Stimulated activated CD8-positive, alpha-beta memory T cell treated with anti-CD3 and anti-CD28 coated beads, Interleukin-4, amount 100 ng/mL, for 24 hours (primary cell): ENCODE data around the gene UBXN1.
A peak's percentile ranks its signal among the peaks of the same experiment; 100 is the strongest.
"Not testable (repeated sequence)": the region's sequence is repeated elsewhere in the genome, so short reads cannot be mapped to it uniquely, and the experiment has no call there.

Experiments
- DNase-seq: peaks from one replicate; pipeline ENCODE4 v3.0.0-alpha.2; 2020; ENCODE audit warnings: low read depth

The UBXN1 gene

GRCh38 chr11:62671608-62672389 is 7.1 kb downstream of the UBXN1 start, which contains the start of the genes LBHD1 and UQCC3:
LBHD1 (minus strand) TSS chr11:62672267; CDS start chr11:62670031, 2,236 bp downstream.
UQCC3 (plus strand) TSS chr11:62671673; CDS start chr11:62671746, 73 bp downstream.
- peak; percentile 65 for DNase-seq

- no peak for DNase-seq
Observed at GRCh38 chr11:62671236-62671607, 7.7 kb downstream of the UBXN1 start.

DNA sequence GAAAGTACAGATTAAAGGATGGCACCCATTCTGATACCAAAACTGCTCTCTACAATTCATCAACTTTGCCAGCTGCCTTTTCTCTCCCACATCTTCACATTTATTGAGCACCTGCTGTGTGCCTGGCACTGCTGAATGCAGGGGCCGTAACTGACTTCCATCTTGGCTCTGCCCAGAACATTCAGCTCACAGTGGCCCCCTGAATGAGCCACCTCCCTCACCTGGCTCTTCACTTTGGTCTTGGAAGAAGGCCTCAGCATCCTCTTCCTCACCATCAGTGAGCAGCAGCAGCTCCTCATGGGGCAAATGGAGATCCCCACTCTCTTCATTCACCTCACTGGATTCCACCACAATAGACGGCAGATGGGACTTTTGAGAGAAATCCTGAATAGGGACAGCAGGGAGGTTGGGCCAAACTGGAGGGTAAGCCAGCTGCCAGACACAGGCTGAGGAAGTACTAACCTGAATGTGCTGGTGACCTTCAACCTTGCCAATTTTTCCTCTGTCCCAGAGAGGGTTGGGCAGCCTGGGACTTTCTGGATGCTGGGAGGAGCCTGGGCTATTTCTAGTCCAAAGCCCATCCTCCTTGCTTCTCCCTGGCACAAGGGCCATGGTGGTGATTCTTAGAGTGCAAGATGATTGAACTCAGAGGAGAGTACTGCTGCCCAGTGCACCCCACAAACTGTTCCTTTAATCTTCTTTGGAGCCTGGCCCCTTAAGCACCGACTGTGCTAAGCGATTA is 9.3 kb downstream of the UBXN1 start:
- no peak for DNase-seq

DNA sequence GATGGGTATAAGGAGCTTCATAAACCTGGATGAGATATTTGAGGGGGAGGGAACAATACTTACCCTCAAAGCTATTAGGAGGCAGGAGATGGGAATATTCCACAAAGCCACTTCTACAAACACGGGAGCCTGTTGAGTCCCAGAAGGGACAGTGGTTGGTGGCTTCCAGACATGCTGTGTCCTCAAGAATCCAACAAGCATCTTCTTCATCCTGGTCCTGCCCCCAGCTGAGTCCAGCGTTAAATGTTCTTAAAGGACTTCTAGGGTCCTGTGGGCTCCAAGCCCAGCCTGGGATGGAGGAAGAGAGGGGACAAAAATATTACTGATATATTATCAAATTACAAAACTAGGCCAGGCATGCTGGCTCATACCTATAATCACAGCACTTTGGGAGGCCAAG is 11.4 kb downstream of the UBXN1 start:
- no peak for DNase-seq

- no peak for DNase-seq
Observed at GRCh38 chr11:62666259-62666926, 12.5 kb downstream of the UBXN1 start.

GRCh38 chr11:62665599-62666258 is 13.1 kb downstream of the UBXN1 start:
- peak; percentile 58 for DNase-seq

- peak; percentile 92 for DNase-seq
Observed at GRCh38 chr11:62665075-62665598, 13.7 kb downstream of the UBXN1 start, which contains the start of the genes C11orf98 and CSKMT. C11orf98 (minus strand) TSS chr11:62665210; CDS start chr11:62665169, 41 bp downstream. CSKMT (plus strand) TSS chr11:62665312; CDS start chr11:62665880, 568 bp downstream.

- DNase-seq, result no peak
Observed at GRCh38 chr11:62664405-62665074, 14.3 kb downstream of the UBXN1 start.

DNA sequence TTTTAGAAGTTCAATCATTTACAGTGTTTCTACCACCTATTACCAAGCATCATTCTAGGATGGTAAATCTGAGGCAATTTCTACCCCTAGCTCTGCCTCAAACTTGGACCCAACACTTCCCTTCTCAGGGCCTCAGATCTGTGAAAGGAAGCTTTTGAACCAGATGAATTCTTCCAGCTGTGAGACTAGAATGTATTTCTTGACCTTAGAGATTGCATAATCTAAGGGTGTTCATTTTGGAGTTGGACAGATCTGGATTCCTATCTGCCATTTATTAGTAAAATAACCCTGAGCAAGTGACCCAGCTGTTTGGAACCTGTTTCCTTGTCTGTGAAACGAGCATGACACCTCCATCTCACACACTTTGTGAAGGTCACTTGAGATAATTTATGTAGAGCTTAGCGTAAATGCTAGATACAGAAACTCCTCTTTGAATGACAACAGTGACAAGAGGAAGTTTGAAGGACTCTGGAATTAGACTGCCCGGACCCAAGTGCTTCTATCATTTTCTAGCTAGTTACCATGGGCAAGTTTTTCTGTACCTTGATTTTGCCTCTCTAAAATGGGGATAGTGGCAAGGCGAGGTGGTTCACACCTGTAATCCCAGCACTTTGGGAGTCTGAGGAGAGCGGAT is 22.0 kb downstream of the UBXN1 start:
- DNase-seq, result no peak

GRCh38 chr11:62654297-62654696 is 24.6 kb downstream of the UBXN1 start:
- DNase-seq, result no peak

DNA sequence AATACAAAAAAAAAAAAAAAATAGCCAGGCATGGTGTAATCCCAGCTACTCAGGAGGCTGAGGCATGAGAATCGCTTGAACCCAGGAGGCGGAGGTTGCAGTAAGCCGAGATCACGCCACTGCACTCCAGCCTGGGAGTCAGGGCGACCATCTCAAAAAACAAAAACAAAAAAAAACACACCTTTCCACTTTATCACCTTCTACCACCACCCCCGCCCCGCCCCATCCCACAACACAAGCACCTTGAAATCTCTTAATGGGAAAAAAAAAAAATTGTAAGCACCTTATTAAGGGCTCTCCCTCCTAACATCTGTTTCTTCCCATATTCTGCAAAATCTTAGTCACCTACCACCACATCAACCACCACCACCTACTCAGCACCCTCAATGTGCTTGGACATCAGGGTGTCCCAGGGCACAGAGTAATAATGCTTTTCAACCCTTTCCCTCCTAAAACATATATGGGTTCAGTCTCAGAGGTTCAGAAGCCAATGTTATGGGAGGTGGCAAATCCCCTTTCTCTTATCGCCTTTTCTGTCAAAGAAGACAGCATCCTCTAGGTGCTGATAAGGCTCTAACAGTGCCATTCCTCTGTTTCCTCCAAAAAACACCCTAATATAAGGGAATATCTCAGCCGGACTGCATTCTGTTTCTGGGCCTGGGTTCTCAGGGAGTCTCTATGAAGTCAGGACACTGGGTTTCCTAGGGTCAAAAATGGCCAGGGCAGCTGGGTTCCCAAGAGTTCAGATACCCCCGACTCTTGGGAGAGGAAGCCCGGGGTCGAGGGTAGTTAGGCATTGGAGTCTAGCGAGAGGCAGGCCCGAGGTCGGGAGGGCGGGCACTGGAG is 26.5 kb downstream of the UBXN1 start:
- no peak for DNase-seq

- DNase-seq, result not testable (repeated sequence)
Observed at GRCh38 chr11:62650283-62650682, 28.6 kb downstream of the UBXN1 start.

DNA sequence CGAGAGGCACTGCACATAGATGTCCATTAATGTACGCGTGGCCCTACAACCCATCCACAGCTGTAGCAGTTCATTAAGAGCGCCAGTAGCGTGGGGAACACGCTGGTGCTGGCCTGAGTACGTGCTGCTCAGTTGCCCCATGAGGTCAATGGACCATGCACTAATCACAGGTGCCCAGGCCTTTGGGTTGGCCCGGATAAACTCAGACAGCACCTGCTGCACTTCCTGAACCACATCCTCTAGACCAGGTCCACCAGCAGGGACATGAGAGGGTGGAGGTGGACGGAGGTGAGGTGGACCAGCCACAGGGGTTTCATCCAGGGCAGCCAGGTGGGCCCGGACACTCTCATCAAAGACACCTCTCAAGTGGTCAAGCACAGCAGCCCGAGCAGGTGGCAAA is 29.4 kb downstream of the UBXN1 start:
- DNase-seq, result no peak

- DNase-seq, result no peak
Observed at GRCh38 chr11:62648967-62649364, 29.9 kb downstream of the UBXN1 start.

GRCh38 chr11:62648185-62648966 is 30.5 kb downstream of the UBXN1 start:
- no peak for DNase-seq

DNA sequence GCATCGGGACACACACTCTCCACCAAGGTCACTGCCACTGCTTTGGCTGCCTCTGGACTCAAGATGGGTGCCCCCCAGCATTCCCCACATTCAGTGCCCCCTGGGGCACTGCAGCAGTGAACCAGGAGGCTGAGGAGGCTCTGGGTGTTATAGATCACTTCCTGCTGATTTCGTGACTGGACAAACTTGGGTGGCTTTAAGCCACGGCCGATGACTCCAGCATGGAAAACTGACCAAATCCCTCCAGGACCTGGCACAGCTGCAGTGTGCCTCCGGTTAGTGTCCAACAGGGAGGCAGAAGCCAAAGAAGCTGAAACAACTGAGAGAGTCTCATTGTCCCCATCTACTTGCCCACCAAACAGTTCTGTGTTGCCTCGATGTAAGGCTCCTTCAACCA is 31.3 kb downstream of the UBXN1 start:
- DNase-seq, result no peak

GRCh38 chr11:62646825-62647608 is 31.9 kb downstream of the UBXN1 start:
- DNase-seq, result no peak
